Heart left ventricle (tissue), 16 donors: ENCODE data around the gene TMEM94. TPM values are rescaled to one million over a fixed set of nuclear protein-coding genes. Genes with fewer than 3 reads are reported as not detected.

Experiments
- ATAC-seq, 4 donors: fragments of 200-7000 bp; cut with Tn5 transposase; one replicate each; pipeline ENCODE4 v1.9.1; 2020 to 2022; ENCODE audit warnings: moderate library complexity in 4 of 4, mild to moderate bottlenecking in 3 of 4, moderate number of reproducible peaks in 1 of 4
- DNase-seq, 5 donors: peaks; one replicate each; pipeline ENCODE4 v3.0.0-alpha.2; 2020
- H3K27ac ChIP-seq, 12 donors: fragments of 200-600 bp; sonication (generic) in 4 of 12; one replicate each; pipeline versions ENCODE4 v1.5.0 to v1.8.0; 2016 to 2022; ENCODE audit warnings: mild to moderate bottlenecking in 2 of 12
- H3K27me3 ChIP-seq, 9 donors: fragments of 200-600 bp; sonication (generic) in 2 of 9; one replicate each; pipeline versions ENCODE4 v1.5.1 to v1.8.0; 2016 to 2022; ENCODE audit warnings: mild to moderate bottlenecking in 3 of 9
- H3K36me3 ChIP-seq, 9 donors: fragments of 200-600 bp; sonication (generic) in 2 of 9; one replicate each; pipeline versions ENCODE4 v1.5.0 to v1.8.0; 2018 to 2022; ENCODE audit warnings: mild to moderate bottlenecking in 2 of 9
- H3K4me1 ChIP-seq, 12 donors: fragments of 200-600 bp; sonication (generic) in 4 of 12; one replicate each; pipeline versions ENCODE4 v1.5.0 to v1.8.0; 2016 to 2022; ENCODE audit warnings: mild to moderate bottlenecking in 3 of 12
- H3K4me3 ChIP-seq, 12 donors: fragments of 200-600 bp; sonication (generic) in 4 of 12; one replicate each; pipeline versions ENCODE4 v1.5.0 to v1.8.0; 2017 to 2022; ENCODE audit warnings: mild to moderate bottlenecking in 9 of 12, moderate library complexity in 4 of 12
- H3K9me3 ChIP-seq, 12 donors: fragments of 200-600 bp; sonication (generic) in 4 of 12; one replicate each; pipeline versions ENCODE4 v1.5.0 to v1.8.0; 2016 to 2022; ENCODE audit warnings: mild to moderate bottlenecking in 1 of 12
- CTCF ChIP-seq, 12 donors: fragments of 200-600 bp; sonication (generic) in 4 of 12; IDR thresholded peaks; one replicate each; pipeline versions ENCODE4 v1.5.0 to v1.8.0; 2018 to 2022; ENCODE audit warnings: antibody characterized with exemption in 12 of 12, mild to moderate bottlenecking in 5 of 12
- POLR2A ChIP-seq, 2 donors: fragments of 450-650 bp; IDR thresholded peaks; one replicate each; pipeline ENCODE4 v1.6.1; 2017; ENCODE audit warnings: antibody characterized with exemption in 2 of 2, mild to moderate bottlenecking in 2 of 2, moderate library complexity in 2 of 2
- WGBS, 4 donors: extraction: QIAGEN DNeasy Blood & Tissue Kit in 2 of 4; methylation state at CpG; one replicate each; pipeline versions ENCODE4 v1.1.5 to v1.1.7; 2013 to 2018; 5-methylcytosine and 5-hydroxymethylcytosine counted together
- intact Hi-C, 10 donors: fragments of 100-400 bp; cut with DNase I; formaldehyde crosslinking; loops; one replicate each; pipeline versions ENCODE4 v1.11.1 to v1.14.2; 2022
- polyA plus RNA-seq, 2 donors: library from polyadenylated mRNA; stranded (reverse); fragments of 200-250 nt; gene quantifications; one replicate each; pipeline ENCODE4 v1.2.3, GENCODE V29; 2013
- total RNA-seq, 9 donors: library from RNA; depleted of rRNA in 2 of 9; stranded (reverse); fragments of >200 nt in 2 of 9; fragmentation: NEBNext Ultra II Directional in 3 of 9; extraction: Animal tissue kit (Norgen Biotek cat#: 25700) in 3 of 9; gene quantifications; one replicate each; pipeline versions ENCODE4 v1.1.0 to v1.2.4, GENCODE V29; 2016 to 2023
- donor health status: ischemic (EF 13 %, LVEDD 7.1; RV severe dilation, severe dysfunction).
- donor health status: healthy with polysubstance abuse.
- donor health status: DM: no; HTN: yes; CAD: no.
- donor health status: DM: no; HTN: no; CAD: no.
- donor health status: ischemic (EF 25% LVEDD 6.9; RV normal size, moderate dysfunction).
- donor health status: ischemic (EF 25% LVEDD 5.7; RV mildly dilated, moderate dysfunction).
- donor health status: healthy.
- donor health status: DM: yes; HTN: yes; CAD: no.
- donor health status: ischemic (EF 35%, LVEDD 5.7; RV mildly dilated, moderate dysfunction).
- donor health status: nonischemic (EF 11% LVEDD 7.7; RV severe dilation, severe dysfunction).
- donor health status: DM: yes; HTN: yes; CAD: no.
- donor health status: PGD.
- donor health status: ischemic (EF 29% LVEDD 5.4; RV normal size, mild dysfunction).
- donor health status: nonischemic (EF 23%, LVEDD 6.1; RV moderate dilation, normal function).

TMEM94 gene
- total and polyA plus RNA-seq, 11 donors, result 34.1 to 130 (median 47.3) TPM

GRCh38 chr17:75460295-75460694, 3.9 kb downstream of the TMEM94 start:
- no peak for TF ChIP-seq CTCF (IDR thresholded peaks at IDR 0.05)
- no peak for TF ChIP-seq POLR2A (IDR thresholded peaks at IDR 0.05)
- H3K36me3 ChIP-seq, result peaks cover 0 to 6% (median 0%) of the 10 kb centered on the region in 9 donors
- no peak overlapping the region for H3K4me3 ChIP-seq
- peak overlapping the region in 7 of 12 donors; percentile 41 to 82 (median 65) for H3K27ac ChIP-seq
- H3K27me3 ChIP-seq, result no peaks in the 10 kb centered on the region
- 82 to 94% (median 92%) methylated on average over 4 of the region's 4 CpGs for WGBS, 4 donors
- DNase-seq (no peak), ATAC-seq (no peak)
- no peaks in the 10 kb centered on the region for H3K9me3 ChIP-seq
- H3K4me1 ChIP-seq, result peaks cover 0 to 46% (median 28%) of the 10 kb centered on the region in 12 donors
- intact Hi-C loops, result no loop called here

- TF ChIP-seq CTCF (IDR thresholded peaks at IDR 0.05), result no peak
- no peak for TF ChIP-seq POLR2A (IDR thresholded peaks at IDR 0.05)
- no peak overlapping the region for H3K4me3 ChIP-seq
- intact Hi-C loops, result no loop called here
- ATAC-seq (no peak), DNase-seq (no peak)
- no peak overlapping the region for H3K27ac ChIP-seq
- 86 to 95% (median 94%) methylated on average over 2 of the region's 2 CpGs for WGBS, 4 donors
- H3K36me3 ChIP-seq, result peaks cover 0 to 6% (median 0%) of the 10 kb centered on the region in 9 donors
- H3K9me3 ChIP-seq, result peaks cover 0 to 7% (median 0%) of the 10 kb centered on the region in 12 donors
- peaks cover 0 to 32% (median 20%) of the 10 kb centered on the region in 12 donors for H3K4me1 ChIP-seq
- H3K27me3 ChIP-seq, result no peaks in the 10 kb centered on the region
These were observed 7.2 kb downstream of the TMEM94 start for GRCh38 chr17:75463603-75464002.

GRCh38 chr17:75465039-75465438, 8.6 kb downstream of the TMEM94 start:
- Histone ChIP-seq H3K27me3 (no peaks in the 10 kb centered on the region), H3K4me1 (peaks cover 0 to 22% (median 13%) of the 10 kb centered on the region in 12 donors), H3K36me3 (peaks cover 0 to 6% (median 0%) of the 10 kb centered on the region in 9 donors), H3K27ac (no peak overlapping the region), H3K4me3 (no peak overlapping the region), H3K9me3 (peaks cover 0 to 7% (median 0%) of the 10 kb centered on the region in 12 donors)
- WGBS, 4 donors, result 94 to 96% (median 95%) methylated on average over 6 of the region's 6 CpGs
- DNase-seq, result no peak
- intact Hi-C loops, result no loop called here
- no peak for TF ChIP-seq CTCF (IDR thresholded peaks at IDR 0.05)
- no peak for TF ChIP-seq POLR2A (IDR thresholded peaks at IDR 0.05)
- no peak for ATAC-seq

GRCh38 chr17:75468291-75468754, 11.9 kb downstream of the TMEM94 start:
- Histone ChIP-seq H3K9me3 (peaks cover 0 to 7% (median 0%) of the 10 kb centered on the region in 12 donors), H3K27ac (peak overlapping the region in 10 of 12 donors; percentile 5 to 61 (median 51)), H3K4me1 (peaks cover 0 to 23% (median 13%) of the 10 kb centered on the region in 12 donors), H3K4me3 (no peak overlapping the region), H3K36me3 (peaks cover 0 to 22% (median 15%) of the 10 kb centered on the region in 9 donors), H3K27me3 (no peaks in the 10 kb centered on the region)
- ATAC-seq (peak; percentile 47 to 64 (median 60)), DNase-seq (peak in 1 of 5 donors; percentile 32)
- TF ChIP-seq CTCF (IDR thresholded peaks at IDR 0.05) (no peak), POLR2A (IDR thresholded peaks at IDR 0.05) (no peak)
- intact Hi-C loops, result no loop called here
- WGBS, 4 donors, result 56 to 75% (median 63%) methylated on average over 7 to 8 of the region's 8 CpGs
